CD1c-positive myeloid dendritic cell (primary cell): Measurements from ENCODE around the gene PSME3.
"Not testable (repeated sequence)": the region's sequence is repeated elsewhere in the genome, so short reads cannot be mapped to it uniquely, and the experiment has no call there.

Experiments used
- DNase-seq: peaks from one replicate; pipeline ENCODE4 v3.0.0-alpha.2; 2016; ENCODE audit errors: extremely low spot score

The PSME3 gene

GRCh38 chr17:42878123-42878880 lies 45.1 kb downstream of the PSME3 start:
- DNase-seq: no peak

GRCh38 chr17:42878924-42879595 lies 45.9 kb downstream of the PSME3 start:
- no peak for DNase-seq

- no peak for DNase-seq
These were observed 46.4 kb downstream of the PSME3 start for GRCh38 chr17:42879596-42879985.

- no peak for DNase-seq
These were observed 47.6 kb downstream of the PSME3 start for GRCh38 chr17:42880776-42881310.

GRCh38 chr17:42881706-42882105 lies 48.5 kb downstream of the PSME3 start:
- DNase-seq: not testable (repeated sequence)

GRCh38 chr17:42882166-42882565 lies 49.0 kb downstream of the PSME3 start:
- DNase-seq: no peak

GRCh38 chr17:42883802-42884558 lies 50.8 kb downstream of the PSME3 start:
- no peak for DNase-seq

GRCh38 chr17:42885806-42886205 lies 52.6 kb downstream of the PSME3 start:
- DNase-seq: not testable (repeated sequence)

- peak; percentile 29 for DNase-seq
These were observed 53.3 kb downstream of the PSME3 start for GRCh38 chr17:42886283-42887176.

GRCh38 chr17:42889809-42890208 lies 56.6 kb downstream of the PSME3 start:
- DNase-seq: no peak

- no peak for DNase-seq
These were observed 58.4 kb downstream of the PSME3 start for GRCh38 chr17:42891539-42892152.

GRCh38 chr17:42893359-42893758 lies 60.2 kb downstream of the PSME3 start:
- no peak for DNase-seq
